NCI-H69 (cell line): ENCODE data around the gene DCAF12.

Experiments
- DNase-seq: peaks from one replicate; lab custom pipeline; 2025; lab: John Stamatoyannopoulos, UW

DCAF12 gene

GRCh38 chr9:34125681-34126206 lies 754 bp downstream of the DCAF12 start:
- DNase-seq: peak; percentile 47

- DNase-seq: no peak
Measured at GRCh38 chr9:34124926-34125325, 1.6 kb downstream of the DCAF12 start.

GRCh38 chr9:34124099-34124498 lies 2.4 kb downstream of the DCAF12 start:
- no peak for DNase-seq

GRCh38 chr9:34123682-34124081 lies 2.8 kb downstream of the DCAF12 start:
- no peak for DNase-seq

- DNase-seq: no peak
Measured at GRCh38 chr9:34121996-34122395, 4.5 kb downstream of the DCAF12 start.

GRCh38 chr9:34119713-34120112 lies 6.8 kb downstream of the DCAF12 start:
- no peak for DNase-seq

- DNase-seq: peak; percentile 15
Measured at GRCh38 chr9:34114436-34114835, 12.1 kb downstream of the DCAF12 start.

- DNase-seq: no peak
Measured at GRCh38 chr9:34106110-34106509, 20.4 kb downstream of the DCAF12 start.

- no peak for DNase-seq
Measured at GRCh38 chr9:34102796-34103195, 23.7 kb downstream of the DCAF12 start.

GRCh38 chr9:34098307-34098706 lies 28.2 kb downstream of the DCAF12 start:
- DNase-seq: no peak

GRCh38 chr9:34097865-34098264 lies 28.6 kb downstream of the DCAF12 start:
- DNase-seq: no peak

- no peak for DNase-seq
Measured at GRCh38 chr9:34096751-34097150, 29.7 kb downstream of the DCAF12 start.

GRCh38 chr9:34093578-34093977 lies 32.9 kb downstream of the DCAF12 start:
- DNase-seq: no peak

- no peak for DNase-seq
Measured at GRCh38 chr9:34089311-34089710, 37.2 kb downstream of the DCAF12 start.

- DNase-seq: no peak
Measured at GRCh38 chr9:34087370-34087769, 39.1 kb downstream of the DCAF12 start.

GRCh38 chr9:34086864-34087263 lies 39.6 kb downstream of the DCAF12 start:
- no peak for DNase-seq

GRCh38 chr9:34085581-34086500 lies 40.7 kb downstream of the DCAF12 start:
- DNase-seq: no peak

GRCh38 chr9:34084562-34084961 lies 41.9 kb downstream of the DCAF12 start:
- DNase-seq: no peak

GRCh38 chr9:34079181-34079580 lies 47.3 kb downstream of the DCAF12 start:
- DNase-seq: peak; percentile 28

GRCh38 chr9:34072868-34073590 lies 53.5 kb downstream of the DCAF12 start:
- peak; percentile 72 for DNase-seq

GRCh38 chr9:34072410-34072809 lies 54.1 kb downstream of the DCAF12 start:
- DNase-seq: peak; percentile 62

- DNase-seq: peak; percentile 8
Measured at GRCh38 chr9:34070606-34071324, 55.7 kb downstream of the DCAF12 start.
